HEK293T (cell line): Measurements from ENCODE around the gene ZNF705A.
"Not testable (repeated sequence)": the region's sequence is repeated elsewhere in the genome, so short reads cannot be mapped to it uniquely, and the experiment has no call there.

Experiments used
- BHLHE40 ChIP-seq: fragments of 450-650 bp; IDR thresholded peaks from 2 replicates; pipeline ENCODE4 v1.6.1; 2016; ENCODE audit warnings: mild to moderate bottlenecking, moderate library complexity, borderline replicate concordance
- FOXM1 ChIP-seq: fragments of 450-650 bp; IDR thresholded peaks from 2 replicates; pipeline ENCODE4 v1.6.1; 2017; ENCODE audit warnings: mild to moderate bottlenecking, borderline replicate concordance
- HDGF ChIP-seq: fragments of 450-650 bp; IDR thresholded peaks from 2 replicates; pipeline ENCODE4 v1.6.1; 2017; ENCODE audit warnings: antibody characterized with exemption, borderline replicate concordance

- TF ChIP-seq BHLHE40, FOXM1, HDGF: not testable (repeated sequence)
Measured at GRCh38 chr12:8141647-8142046, 15.2 kb upstream of the ZNF705A start.
